ENCODE results near the gene CDH13. TPM values are rescaled to one million over a fixed set of nuclear protein-coding genes. Genes with fewer than 3 reads are reported as not detected.

CDH13 gene
- total RNA-seq, 4 donors from 2014 or later: 5.8 to 36.7 (median 20.4) TPM

DNA sequence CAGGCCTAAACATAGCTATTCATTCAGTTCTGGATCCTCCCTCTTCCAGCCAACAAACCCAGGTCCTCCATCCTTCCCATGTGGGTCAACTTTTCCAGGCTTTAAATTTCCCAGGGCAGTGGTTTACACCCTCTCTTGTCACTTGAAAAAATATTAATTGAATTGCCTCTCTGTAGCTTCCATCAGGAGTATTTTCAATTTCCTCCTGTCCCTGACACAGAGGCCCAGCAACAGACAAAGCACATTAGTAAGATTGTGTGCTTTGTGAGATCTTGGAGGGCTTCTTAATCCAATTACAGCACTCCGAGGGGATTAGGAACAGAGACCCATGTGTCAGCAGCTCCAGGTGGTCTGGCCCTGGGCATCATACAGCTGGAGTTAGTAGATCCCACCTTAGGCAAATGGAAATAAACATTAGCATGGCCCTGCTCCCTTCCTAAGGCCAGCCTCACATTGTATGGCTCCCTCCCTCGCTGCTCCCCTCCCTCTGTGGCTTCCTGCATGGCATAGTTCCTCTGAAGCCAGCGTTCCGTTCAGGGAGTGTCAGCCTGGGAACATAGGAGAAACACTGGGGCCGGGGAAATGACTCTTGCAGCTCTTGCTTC is 1048.3 kb downstream of the CDH13 start:
- intact Hi-C loops (cut with DNase I; ENCODE audit: low total_unique reads): no loop called here
- ATAC-seq: no peak

DNA sequence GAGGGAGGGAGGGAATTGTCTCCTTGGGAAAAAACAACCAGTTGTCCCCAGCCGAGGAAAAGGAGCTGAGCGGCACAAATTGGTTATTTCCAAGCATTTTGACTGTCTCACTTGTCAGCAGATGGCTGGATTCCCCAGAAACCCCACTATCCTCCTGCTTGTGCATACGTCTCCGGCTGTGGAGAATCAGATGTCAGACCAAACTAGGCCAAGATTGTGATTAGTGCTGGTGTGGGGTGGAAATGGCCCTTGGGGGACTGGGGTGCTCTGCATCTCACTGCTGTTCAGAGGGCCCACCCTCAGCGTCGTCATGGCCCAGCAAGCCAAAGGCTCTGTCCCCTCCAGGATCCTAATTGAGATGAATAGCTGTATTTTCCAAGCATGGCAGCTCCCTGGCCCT is 1049.3 kb downstream of the CDH13 start:
- intact Hi-C loops (cut with DNase I; ENCODE audit: low total_unique reads): no loop called here
- no peak for TF ChIP-seq POLR2A (IDR thresholded peaks at IDR 0.05)
- TF ChIP-seq, protein P1, sequence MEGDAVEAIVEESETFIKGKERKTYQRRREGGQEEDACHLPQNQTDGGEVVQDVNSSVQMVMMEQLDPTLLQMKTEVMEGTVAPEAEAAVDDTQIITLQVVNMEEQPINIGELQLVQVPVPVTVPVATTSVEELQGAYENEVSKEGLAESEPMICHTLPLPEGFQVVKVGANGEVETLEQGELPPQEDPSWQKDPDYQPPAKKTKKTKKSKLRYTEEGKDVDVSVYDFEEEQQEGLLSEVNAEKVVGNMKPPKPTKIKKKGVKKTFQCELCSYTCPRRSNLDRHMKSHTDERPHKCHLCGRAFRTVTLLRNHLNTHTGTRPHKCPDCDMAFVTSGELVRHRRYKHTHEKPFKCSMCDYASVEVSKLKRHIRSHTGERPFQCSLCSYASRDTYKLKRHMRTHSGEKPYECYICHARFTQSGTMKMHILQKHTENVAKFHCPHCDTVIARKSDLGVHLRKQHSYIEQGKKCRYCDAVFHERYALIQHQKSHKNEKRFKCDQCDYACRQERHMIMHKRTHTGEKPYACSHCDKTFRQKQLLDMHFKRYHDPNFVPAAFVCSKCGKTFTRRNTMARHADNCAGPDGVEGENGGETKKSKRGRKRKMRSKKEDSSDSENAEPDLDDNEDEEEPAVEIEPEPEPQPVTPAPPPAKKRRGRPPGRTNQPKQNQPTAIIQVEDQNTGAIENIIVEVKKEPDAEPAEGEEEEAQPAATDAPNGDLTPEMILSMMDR (IDR thresholded peaks at IDR 0.05 in 4 of 5, conservative IDR thresholded peaks at IDR 0.05 in 1 of 5): no peak
- no peaks in the 10 kb centered on the region for H3K4me1 ChIP-seq
- in situ Hi-C loops (cut with MboI; ENCODE audit: low sequenced_read_pairs in 4 of 4): no loop called here
- H3K9me3 ChIP-seq: no peaks in the 10 kb centered on the region
- ATAC-seq (no peak), DNase-seq (no peak)
- no peak overlapping the region for H3K4me3 ChIP-seq
- H3K36me3 ChIP-seq: no peaks in the 10 kb centered on the region
- H3K27me3 ChIP-seq: no peaks in the 10 kb centered on the region
- no peak overlapping the region for H3K27ac ChIP-seq

More for the DNA sequence above, 1048.3 kb downstream of the CDH13 start:
- no peak overlapping the region for H3K4me3 ChIP-seq
- in situ Hi-C loops (cut with MboI; ENCODE audit: low sequenced_read_pairs in 4 of 4): no loop called here
- H3K27ac ChIP-seq: no peak overlapping the region
- no peak for TF ChIP-seq POLR2A (IDR thresholded peaks at IDR 0.05)
- TF ChIP-seq, protein P1 (IDR thresholded peaks at IDR 0.05 in 4 of 5, conservative IDR thresholded peaks at IDR 0.05 in 1 of 5): no peak
- no peak for DNase-seq
- no peaks in the 10 kb centered on the region for H3K9me3 ChIP-seq
- no peaks in the 10 kb centered on the region for H3K4me1 ChIP-seq
- H3K27me3 ChIP-seq: no peaks in the 10 kb centered on the region
- H3K36me3 ChIP-seq: no peaks in the 10 kb centered on the region

DNA sequence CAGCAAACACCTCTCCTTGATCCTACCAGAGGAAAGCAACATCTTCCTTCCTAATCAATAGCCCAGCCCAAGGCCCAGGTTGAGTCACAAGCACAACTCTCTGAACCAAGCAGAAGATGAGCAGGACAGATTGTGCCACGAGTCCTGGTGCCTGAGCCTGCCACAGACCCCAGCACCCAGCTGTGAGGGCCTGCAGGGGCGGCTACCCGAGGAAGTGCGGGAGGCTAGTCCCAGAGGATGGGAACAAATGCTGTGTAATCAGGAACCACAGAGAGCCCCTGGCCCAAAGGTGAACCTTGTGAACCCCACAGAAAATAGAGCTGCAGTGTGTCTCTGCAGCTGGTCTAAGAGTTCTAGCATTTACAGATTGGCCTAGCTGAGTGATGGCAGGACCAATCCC is 1054.2 kb downstream of the CDH13 start:
- ATAC-seq: no peak
- no peak for TF ChIP-seq POLR2A (IDR thresholded peaks at IDR 0.05)
- TF ChIP-seq, protein P1 (IDR thresholded peaks at IDR 0.05 in 4 of 5, conservative IDR thresholded peaks at IDR 0.05 in 1 of 5): no peak
- Histone ChIP-seq H3K4me3 (no peak overlapping the region), H3K4me1 (no peaks in the 10 kb centered on the region), H3K27ac (no peak overlapping the region), H3K27me3 (no peaks in the 10 kb centered on the region), H3K36me3 (no peaks in the 10 kb centered on the region), H3K9me3 (no peaks in the 10 kb centered on the region)
- no peak for DNase-seq
- in situ Hi-C loops (cut with MboI; ENCODE audit: low sequenced_read_pairs in 4 of 4) (no loop called here), intact Hi-C loops (cut with DNase I; ENCODE audit: low total_unique reads) (no loop called here)

DNA sequence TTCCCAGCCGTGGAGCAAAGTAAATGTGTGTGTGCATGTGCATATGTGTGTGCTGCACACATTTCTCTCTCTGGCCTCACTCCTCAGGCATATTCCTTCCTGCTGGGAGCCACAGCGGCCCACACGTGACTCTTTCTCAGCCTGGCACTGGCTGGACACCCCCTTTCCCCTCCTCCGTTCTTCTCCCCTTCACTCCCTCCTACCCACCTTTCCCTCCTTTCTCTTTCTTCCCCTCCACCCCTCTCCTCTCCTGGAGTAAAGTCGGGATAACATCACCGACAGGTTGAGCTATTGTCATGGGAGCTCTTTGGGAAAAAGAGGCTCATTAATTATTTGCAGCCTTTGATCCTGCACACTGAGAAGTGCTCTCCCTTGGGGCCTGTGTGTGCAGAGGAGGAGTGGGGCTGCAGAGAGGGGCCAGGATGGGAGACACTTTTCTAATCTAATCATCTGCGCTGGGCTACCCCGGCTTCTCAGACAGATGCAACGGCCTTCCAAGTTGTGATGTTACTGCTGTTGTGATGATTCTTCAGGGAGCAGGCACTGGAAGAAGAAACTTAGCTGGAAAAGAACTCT is 1054.7 kb downstream of the CDH13 start:
- intact Hi-C loops (cut with DNase I; ENCODE audit: low total_unique reads): no loop called here
- TF ChIP-seq, protein P1 (IDR thresholded peaks at IDR 0.05 in 4 of 5, conservative IDR thresholded peaks at IDR 0.05 in 1 of 5): no peak
- TF ChIP-seq POLR2A (IDR thresholded peaks at IDR 0.05): no peak
- Histone ChIP-seq H3K4me1 (no peaks in the 10 kb centered on the region), H3K36me3 (no peaks in the 10 kb centered on the region), H3K27ac (no peak overlapping the region), H3K27me3 (no peaks in the 10 kb centered on the region), H3K9me3 (no peaks in the 10 kb centered on the region), H3K4me3 (no peak overlapping the region)
- DNase-seq (no peak), ATAC-seq (no peak)
- in situ Hi-C loops (cut with MboI; ENCODE audit: low sequenced_read_pairs in 4 of 4): no loop called here
